ENCODE results near the gene NEDD8. TPM values are rescaled to one million over a fixed set of nuclear protein-coding genes. Genes with fewer than 3 reads are reported as not detected.

Gene NEDD8
- total RNA-seq, 1 donor from 2014 or later = 132 TPM

- ATAC-seq = no peak
- Histone ChIP-seq H3K4me3 (no peak overlapping the region), H3K36me3 (peaks cover 48% of the 10 kb centered on the region), H3K27ac (no peak overlapping the region), H3K9me3 (no peaks in the 10 kb centered on the region), H3K27me3 (ENCODE audit: low read depth) (no peaks in the 10 kb centered on the region), H3K4me1 (peaks cover 30% of the 10 kb centered on the region)
- intact Hi-C loops (cut with DNase I) = no loop called here
- DNase-seq = no peak
- no peak for TF ChIP-seq CTCF (IDR thresholded peaks at IDR 0.05)
These were observed 41.8 kb downstream of the NEDD8 start for GRCh38 chr14:24190416-24190815.

GRCh38 chr14:24189460-24189859 is 42.7 kb downstream of the NEDD8 start:
- Histone ChIP-seq H3K27me3 (ENCODE audit: low read depth) (no peaks in the 10 kb centered on the region), H3K4me1 (peaks cover 25% of the 10 kb centered on the region), H3K27ac (no peak overlapping the region), H3K4me3 (no peak overlapping the region), H3K36me3 (peaks cover 57% of the 10 kb centered on the region), H3K9me3 (no peaks in the 10 kb centered on the region)
- no peak for DNase-seq
- ATAC-seq = no peak
- no peak for TF ChIP-seq CTCF (IDR thresholded peaks at IDR 0.05)
- intact Hi-C loops (cut with DNase I) = no loop called here

GRCh38 chr14:24189059-24189375 is 43.1 kb downstream of the NEDD8 start:
- peak overlapping the region; percentile 80 for H3K4me3 ChIP-seq
- H3K9me3 ChIP-seq = no peaks in the 10 kb centered on the region
- peak overlapping the region; percentile 70 for H3K27ac ChIP-seq
- intact Hi-C loops (cut with DNase I) = no loop called here
- H3K4me1 ChIP-seq = peaks cover 21% of the 10 kb centered on the region
- DNase-seq = no peak
- no peak for ATAC-seq
- no peak for TF ChIP-seq CTCF (IDR thresholded peaks at IDR 0.05)
- no peaks in the 10 kb centered on the region for H3K27me3 ChIP-seq (ENCODE audit: low read depth)
- H3K36me3 ChIP-seq = peaks cover 62% of the 10 kb centered on the region

- H3K9me3 ChIP-seq = no peaks in the 10 kb centered on the region
- H3K4me1 ChIP-seq = peaks cover 20% of the 10 kb centered on the region
- intact Hi-C loops (cut with DNase I) = no loop called here
- H3K4me3 ChIP-seq = peak within 1 kb of the TSS; percentile 80
- no peak for TF ChIP-seq CTCF (IDR thresholded peaks at IDR 0.05)
- ATAC-seq (peak; percentile 97), DNase-seq (peak; percentile 94)
- no peaks in the 10 kb centered on the region for H3K27me3 ChIP-seq (ENCODE audit: low read depth)
- H3K36me3 ChIP-seq = peaks cover 68% of the 10 kb centered on the region
- H3K27ac ChIP-seq = peak within 1 kb of the TSS; percentile 70
These were observed 43.7 kb downstream of the NEDD8 start, which contains the start of gene IPO4 for GRCh38 chr14:24188251-24189058. IPO4 (minus strand) TSS chr14:24188816; CDS start chr14:24188787, 29 bp downstream.

GRCh38 chr14:24187539-24187915 is 44.6 kb downstream of the NEDD8 start:
- Histone ChIP-seq H3K27ac (peak overlapping the region; percentile 70), H3K36me3 (peaks cover 70% of the 10 kb centered on the region), H3K27me3 (ENCODE audit: low read depth) (no peaks in the 10 kb centered on the region), H3K9me3 (no peaks in the 10 kb centered on the region), H3K4me1 (peaks cover 20% of the 10 kb centered on the region), H3K4me3 (peak overlapping the region; percentile 80)
- intact Hi-C loops (cut with DNase I) = no loop called here
- no peak for ATAC-seq
- no peak for TF ChIP-seq CTCF (IDR thresholded peaks at IDR 0.05)
- no peak for DNase-seq
